Fibroblast of lung (primary cell): ENCODE results near the gene IMMP2L.

Source experiments
- EZH2 ChIP-seq: IDR thresholded peaks from 2 replicates; pipeline ENCODE4 v1.5.1; 2012; ENCODE audit warnings: low read length, control low read depth, mild to moderate bottlenecking; ENCODE audit errors: missing control alignments
- TF ChIP-seq, protein P1 (sequence below), 2 donors: IDR thresholded peaks in 1 of 2; conservative IDR thresholded peaks in 1 of 2; 1 replicate in 1 of 2; 2 replicates in 1 of 2; pipeline ENCODE4 v1.5.1; 2011 to 2012; ENCODE audit warnings: low read length in 2 of 2, control low read depth in 1 of 2, inconsistent platforms in 1 of 2, low read depth in 1 of 2, mild to moderate bottlenecking in 1 of 2

DNA sequence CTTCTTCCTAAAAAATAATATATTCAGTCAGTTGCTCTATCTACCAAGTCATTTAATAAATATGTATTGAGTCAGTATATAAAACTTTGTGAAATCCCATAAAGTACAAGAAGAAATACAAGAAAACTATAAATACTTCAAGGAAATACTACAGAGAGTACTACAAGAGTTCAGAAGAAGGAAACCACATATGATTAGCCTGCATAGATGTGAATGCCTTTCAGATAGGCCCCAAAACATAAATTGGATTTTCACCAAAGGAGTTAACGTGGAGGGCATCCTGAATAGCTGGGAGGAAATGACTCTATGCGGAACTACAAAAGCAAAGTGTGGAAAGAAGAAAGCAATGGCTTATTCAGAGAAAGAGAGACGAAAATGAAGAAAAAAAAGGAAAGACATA, 351.3 kb downstream of the IMMP2L start:
- no peak for TF ChIP-seq EZH2
- TF ChIP-seq, protein P1, sequence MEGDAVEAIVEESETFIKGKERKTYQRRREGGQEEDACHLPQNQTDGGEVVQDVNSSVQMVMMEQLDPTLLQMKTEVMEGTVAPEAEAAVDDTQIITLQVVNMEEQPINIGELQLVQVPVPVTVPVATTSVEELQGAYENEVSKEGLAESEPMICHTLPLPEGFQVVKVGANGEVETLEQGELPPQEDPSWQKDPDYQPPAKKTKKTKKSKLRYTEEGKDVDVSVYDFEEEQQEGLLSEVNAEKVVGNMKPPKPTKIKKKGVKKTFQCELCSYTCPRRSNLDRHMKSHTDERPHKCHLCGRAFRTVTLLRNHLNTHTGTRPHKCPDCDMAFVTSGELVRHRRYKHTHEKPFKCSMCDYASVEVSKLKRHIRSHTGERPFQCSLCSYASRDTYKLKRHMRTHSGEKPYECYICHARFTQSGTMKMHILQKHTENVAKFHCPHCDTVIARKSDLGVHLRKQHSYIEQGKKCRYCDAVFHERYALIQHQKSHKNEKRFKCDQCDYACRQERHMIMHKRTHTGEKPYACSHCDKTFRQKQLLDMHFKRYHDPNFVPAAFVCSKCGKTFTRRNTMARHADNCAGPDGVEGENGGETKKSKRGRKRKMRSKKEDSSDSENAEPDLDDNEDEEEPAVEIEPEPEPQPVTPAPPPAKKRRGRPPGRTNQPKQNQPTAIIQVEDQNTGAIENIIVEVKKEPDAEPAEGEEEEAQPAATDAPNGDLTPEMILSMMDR (conservative IDR thresholded peaks at IDR 0.05 in 1 of 2, IDR thresholded peaks at IDR 0.05 in 1 of 2; ENCODE audit: low read depth in 1 of 2, low read length in 2 of 2) = no peak
